OCI-LY3 (cell line): ENCODE data around the gene PANX3.

ENCODE experiments used
- EZH2phosphoT487 ChIP-seq: fragments of 200-600 bp; shearing (Covaris generic); IDR thresholded peaks from 2 replicates; pipeline ENCODE4 v1.6.1; 2018; ENCODE audit warnings: antibody characterized with exemption, mixed run types, low read depth
- TF ChIP-seq, protein P1 (sequence below): fragments of 200-600, 300-600 bp; sonication (generic); IDR thresholded peaks from 2 replicates; pipeline ENCODE4 v1.5.1; 2014; ENCODE audit warnings: antibody characterized with exemption, low read length, low read depth

- TF ChIP-seq, protein P1, sequence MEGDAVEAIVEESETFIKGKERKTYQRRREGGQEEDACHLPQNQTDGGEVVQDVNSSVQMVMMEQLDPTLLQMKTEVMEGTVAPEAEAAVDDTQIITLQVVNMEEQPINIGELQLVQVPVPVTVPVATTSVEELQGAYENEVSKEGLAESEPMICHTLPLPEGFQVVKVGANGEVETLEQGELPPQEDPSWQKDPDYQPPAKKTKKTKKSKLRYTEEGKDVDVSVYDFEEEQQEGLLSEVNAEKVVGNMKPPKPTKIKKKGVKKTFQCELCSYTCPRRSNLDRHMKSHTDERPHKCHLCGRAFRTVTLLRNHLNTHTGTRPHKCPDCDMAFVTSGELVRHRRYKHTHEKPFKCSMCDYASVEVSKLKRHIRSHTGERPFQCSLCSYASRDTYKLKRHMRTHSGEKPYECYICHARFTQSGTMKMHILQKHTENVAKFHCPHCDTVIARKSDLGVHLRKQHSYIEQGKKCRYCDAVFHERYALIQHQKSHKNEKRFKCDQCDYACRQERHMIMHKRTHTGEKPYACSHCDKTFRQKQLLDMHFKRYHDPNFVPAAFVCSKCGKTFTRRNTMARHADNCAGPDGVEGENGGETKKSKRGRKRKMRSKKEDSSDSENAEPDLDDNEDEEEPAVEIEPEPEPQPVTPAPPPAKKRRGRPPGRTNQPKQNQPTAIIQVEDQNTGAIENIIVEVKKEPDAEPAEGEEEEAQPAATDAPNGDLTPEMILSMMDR, result no peak
- TF ChIP-seq EZH2phosphoT487, result no peak
Measured at GRCh38 chr11:124629961-124630360, 18.7 kb downstream of the PANX3 start.
